Measurements from ENCODE around the gene HSDL2.
"Not testable (repeated sequence)": the region's sequence is repeated elsewhere in the genome, so short reads cannot be mapped to it uniquely, and the experiment has no call there.

The HSDL2 gene

GRCh38 chr9:112367465-112367864 lies 12.4 kb upstream of the HSDL2 start:
- no peak for DNase-seq

DNA sequence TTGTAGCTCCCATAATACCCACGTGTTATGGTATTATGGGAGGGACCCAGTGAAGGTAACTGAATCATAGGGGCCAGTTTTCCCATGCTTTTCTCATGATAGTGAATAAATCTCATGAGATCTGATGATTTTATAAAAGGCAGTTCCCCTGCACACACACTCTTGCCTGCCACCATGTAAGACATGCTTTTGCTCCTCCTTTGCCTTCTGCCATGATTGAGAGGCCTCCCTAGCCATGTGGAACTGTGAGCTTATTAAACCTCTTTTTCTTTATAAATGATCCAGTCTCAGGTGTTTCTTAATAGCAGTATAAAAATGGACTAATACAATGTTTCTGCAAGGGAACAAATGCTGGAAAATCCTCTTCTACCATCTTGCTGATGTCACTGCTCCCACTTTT lies 10.1 kb upstream of the HSDL2 start:
- DNase-seq, result no peak

GRCh38 chr9:112371060-112371459 lies 8.8 kb upstream of the HSDL2 start:
- no peak for DNase-seq

DNA sequence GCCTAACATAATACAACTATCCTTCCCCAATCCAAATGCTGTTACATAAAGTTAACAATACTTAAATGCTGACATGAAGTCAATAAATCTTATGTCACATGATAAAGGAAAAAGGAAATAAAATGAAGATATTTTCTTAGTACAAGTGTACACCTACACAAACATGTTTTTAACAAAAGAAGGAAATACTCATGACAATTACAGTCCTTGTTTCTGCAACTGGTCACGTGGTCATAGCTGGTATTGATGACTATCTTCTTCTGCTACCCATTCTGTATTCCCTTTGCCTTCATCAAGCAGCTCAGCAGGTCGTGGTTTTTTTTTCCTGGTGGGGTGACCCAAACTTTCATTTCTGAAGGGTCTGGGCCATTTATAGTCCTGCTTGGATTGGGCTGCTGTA lies 6.2 kb upstream of the HSDL2 start:
- DNase-seq, result not testable (repeated sequence)

GRCh38 chr9:112374232-112374631 lies 5.7 kb upstream of the HSDL2 start:
- DNase-seq, result not testable (repeated sequence)

GRCh38 chr9:112375361-112375760 lies 4.5 kb upstream of the HSDL2 start:
- DNase-seq, result no peak

GRCh38 chr9:112377087-112377486 lies 2.8 kb upstream of the HSDL2 start:
- no peak for DNase-seq

- no peak for DNase-seq
These were observed 2.1 kb upstream of the HSDL2 start for GRCh38 chr9:112377684-112378327.

- DNase-seq, result no peak
These were observed 1.4 kb upstream of the HSDL2 start for GRCh38 chr9:112378328-112379176.

GRCh38 chr9:112379177-112380101 lies 469 bp upstream of the HSDL2 start:
- peak; percentile 96 for DNase-seq

- DNase-seq, result no peak
These were observed 915 bp downstream of the HSDL2 start for GRCh38 chr9:112380825-112381221.

DNA sequence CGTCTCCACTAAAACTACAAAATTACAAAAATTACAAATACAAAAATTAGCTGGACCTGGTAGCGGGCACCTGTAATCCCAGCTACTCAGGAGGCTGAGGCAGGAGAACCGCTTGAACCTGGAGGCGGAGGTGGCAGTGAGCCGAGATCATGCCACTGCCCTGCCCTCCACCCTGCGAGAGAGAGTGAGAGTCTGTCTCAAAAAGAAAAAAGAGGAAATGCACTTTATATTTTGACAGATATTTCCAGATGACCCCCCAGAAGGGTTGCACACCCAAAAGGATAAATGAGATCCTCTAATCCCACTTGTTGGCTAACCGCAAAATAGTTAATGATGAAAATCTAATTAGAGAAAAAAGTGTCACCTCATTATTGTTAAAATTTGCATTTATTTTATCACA lies 2.2 kb downstream of the HSDL2 start:
- no peak for DNase-seq

- DNase-seq, result no peak
These were observed 2.8 kb downstream of the HSDL2 start for GRCh38 chr9:112382501-112383364.

DNA sequence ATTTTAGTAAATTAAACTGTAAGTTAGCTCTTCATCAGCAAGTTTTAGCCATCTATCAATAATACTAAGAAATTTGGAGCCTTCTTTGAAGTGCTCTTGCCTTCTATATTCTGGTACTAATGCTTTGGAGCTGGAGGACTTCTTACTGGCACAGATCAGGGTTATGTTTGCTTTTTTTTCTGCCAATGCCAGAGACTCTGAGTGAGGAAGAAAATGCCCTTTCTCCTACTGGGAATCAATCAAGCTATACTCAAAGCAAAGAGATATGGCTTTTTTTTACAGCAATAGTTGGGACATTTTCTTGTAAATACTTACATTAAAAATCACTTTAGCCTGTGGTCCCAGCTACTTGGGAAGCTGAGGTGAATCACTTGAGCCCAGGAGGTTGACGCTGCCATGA lies 4.3 kb downstream of the HSDL2 start:
- no peak for DNase-seq

GRCh38 chr9:112384690-112385089 lies 4.8 kb downstream of the HSDL2 start:
- no peak for DNase-seq

GRCh38 chr9:112387115-112387514 lies 7.2 kb downstream of the HSDL2 start:
- DNase-seq, result no peak

DNA sequence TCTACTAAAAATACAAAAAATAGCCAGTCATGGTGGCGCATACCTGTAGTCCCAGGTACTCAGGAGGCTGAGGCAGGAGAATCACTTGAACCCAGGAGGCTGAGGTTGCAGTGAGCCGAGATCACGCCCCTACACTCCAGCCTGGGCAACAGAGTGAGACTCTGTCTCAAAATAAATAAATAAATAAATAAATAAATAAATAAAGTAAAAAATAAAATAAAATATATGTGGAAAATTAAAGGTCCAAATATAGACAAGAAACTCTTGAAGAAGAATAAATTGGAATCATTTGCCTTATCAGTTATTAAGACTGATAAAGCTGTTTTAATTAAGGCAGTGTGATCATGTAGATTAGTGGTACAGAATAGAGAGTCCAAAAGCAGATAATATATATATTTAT lies 10.0 kb downstream of the HSDL2 start:
- DNase-seq, result not testable (repeated sequence)

DNA sequence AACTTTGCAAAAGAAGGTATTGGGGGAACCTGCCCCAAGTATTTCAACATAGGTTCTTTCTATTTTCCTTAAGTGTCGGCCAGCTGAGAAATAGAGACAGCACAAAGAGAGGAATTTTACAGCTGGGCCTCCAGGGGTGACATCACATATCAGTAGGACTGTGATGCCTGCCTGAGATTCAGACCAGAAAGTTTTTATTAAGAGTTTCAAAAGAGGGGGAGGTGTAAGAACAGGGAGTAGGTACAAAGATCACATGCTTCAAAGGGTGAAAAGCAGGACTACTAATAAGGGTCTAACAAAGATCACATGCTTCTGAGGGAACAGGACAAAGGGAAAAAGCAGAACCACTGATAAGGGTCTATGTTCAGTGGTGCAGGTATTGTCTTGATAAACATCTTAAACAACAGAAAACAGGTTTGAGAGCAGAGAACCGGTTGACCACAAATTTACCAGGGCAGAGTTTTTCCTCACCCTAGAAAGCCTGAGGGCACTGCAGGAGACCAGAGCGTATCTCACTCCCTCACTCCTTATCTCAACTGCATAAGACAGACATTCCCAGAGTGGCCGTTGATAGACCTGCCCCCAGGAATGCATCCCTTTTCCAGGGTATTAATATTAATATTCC lies 12.1 kb downstream of the HSDL2 start:
- DNase-seq, result not testable (repeated sequence)

DNA sequence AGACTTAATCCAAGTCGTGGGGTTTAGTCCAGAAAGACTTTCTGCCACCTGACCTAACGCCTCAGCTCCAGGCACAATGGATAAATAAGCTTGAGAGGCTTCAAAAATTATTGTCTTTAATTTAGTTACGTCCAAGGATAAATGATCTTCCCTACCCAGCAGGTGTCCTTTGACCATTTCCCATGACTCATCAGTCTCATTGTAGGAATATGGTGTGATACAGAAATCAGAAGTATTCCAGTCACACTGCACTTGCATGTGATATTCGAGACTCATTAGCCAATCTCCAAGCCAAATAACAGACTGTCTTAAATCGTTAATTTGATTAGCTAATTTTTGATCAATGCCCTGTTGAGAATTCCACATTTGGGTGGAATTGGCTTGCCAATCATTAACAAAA lies 13.2 kb downstream of the HSDL2 start:
- DNase-seq, result not testable (repeated sequence)

GRCh38 chr9:112396416-112396815 lies 16.5 kb downstream of the HSDL2 start:
- DNase-seq, result no peak

DNA sequence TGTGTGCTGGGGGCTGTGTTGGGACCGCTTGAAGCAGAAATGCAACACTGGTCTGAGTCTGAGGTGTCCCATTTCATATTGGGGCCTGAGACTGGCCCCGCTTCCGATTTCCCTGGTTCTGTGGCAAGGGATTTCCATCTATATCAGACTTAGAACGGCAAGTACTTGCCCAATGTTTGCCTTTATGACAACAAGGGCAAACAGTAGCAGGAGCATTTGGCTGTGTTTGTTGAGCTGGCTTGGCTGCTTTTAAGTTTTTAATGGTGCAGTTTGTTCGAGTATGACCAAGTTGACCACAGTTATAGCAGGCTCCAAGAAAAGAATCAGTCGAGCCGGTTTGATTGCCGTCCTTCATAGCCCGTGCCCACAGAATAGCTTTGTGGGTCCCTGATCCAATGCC lies 17.0 kb downstream of the HSDL2 start:
- no peak for DNase-seq
